K562 treated with DMSO at 1 percent for 12 hours (cell line): ENCODE results near the gene USP14. TPM values are rescaled to one million over a fixed set of nuclear protein-coding genes. Genes with fewer than 3 reads are reported as not detected.

ENCODE experiments used
- total RNA-seq: library from RNA; unstranded; fragments of 300-600 nt; gene quantifications from 2 replicates; pipeline ENCODE4 v1.2.3, GENCODE V29; 2022; ENCODE audit not compliant: insufficient read depth

USP14 gene
- 24.0 and 60.9 TPM in 2 replicates for total RNA-seq

GRCh38 chr18:158128-159036 is at the start of gene USP14:
USP14 (plus strand) TSS chr18:158557; CDS start chr18:158699, 142 bp downstream.

Other genes starting within 250 kb of the USP14 start
- gene TUBB8B, start 108.9 kb upstream of the USP14 start, total RNA-seq, result not detected in 2 replicates
- 30.2 and 49.8 TPM in 2 replicates for gene THOC1, start 109.5 kb downstream of the USP14 start, total RNA-seq